GM12873 (cell line): ENCODE measurements around the gene KCNIP3.

Experiments
- TF ChIP-seq, protein P1 (sequence below): IDR thresholded peaks from 2 replicates; pipeline ENCODE4 v1.5.1; 2012; ENCODE audit warnings: low read depth, mild to moderate bottlenecking, moderate library complexity, low read length, control low read depth; ENCODE audit not compliant: insufficient read depth; ENCODE audit errors: missing control alignments

Gene KCNIP3

DNA sequence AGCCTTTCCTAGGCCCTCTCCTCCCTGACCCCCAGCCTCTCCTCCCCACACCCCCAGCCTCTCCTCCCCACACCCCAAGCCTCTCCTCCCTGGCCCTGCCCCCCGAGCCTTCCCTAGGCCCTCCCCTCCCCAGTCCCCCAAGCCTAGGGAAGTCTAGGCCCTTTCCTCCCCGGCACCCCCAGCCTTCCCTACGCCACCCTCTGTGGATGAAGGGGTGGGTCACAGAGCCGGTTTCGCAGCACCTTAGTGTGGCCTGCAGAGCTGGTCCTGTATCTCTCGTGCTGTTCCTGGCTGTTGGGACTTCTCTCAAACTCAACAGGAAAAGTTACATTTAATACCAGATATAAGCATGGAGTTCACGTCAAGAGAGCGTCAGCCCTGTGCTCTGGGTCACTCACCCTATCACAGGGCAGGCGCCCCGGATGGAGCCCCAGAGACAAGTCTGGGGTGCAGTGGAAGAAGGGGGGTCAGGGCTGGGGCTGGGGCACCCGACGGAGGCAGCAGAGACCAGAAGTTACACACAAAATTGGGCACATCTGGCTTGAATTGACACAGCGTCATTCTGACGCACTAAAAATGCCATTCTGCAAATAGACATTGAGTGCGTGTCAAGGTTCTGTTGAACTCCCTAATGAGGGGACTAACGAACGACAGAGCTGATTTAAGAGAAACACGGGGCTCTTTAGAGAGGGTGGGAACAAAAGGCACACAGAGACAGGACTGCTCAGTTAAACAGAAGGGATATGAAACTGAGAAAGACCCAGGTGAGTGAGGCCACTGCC lies 24.0 kb downstream of the KCNIP3 start:
- TF ChIP-seq, protein P1, sequence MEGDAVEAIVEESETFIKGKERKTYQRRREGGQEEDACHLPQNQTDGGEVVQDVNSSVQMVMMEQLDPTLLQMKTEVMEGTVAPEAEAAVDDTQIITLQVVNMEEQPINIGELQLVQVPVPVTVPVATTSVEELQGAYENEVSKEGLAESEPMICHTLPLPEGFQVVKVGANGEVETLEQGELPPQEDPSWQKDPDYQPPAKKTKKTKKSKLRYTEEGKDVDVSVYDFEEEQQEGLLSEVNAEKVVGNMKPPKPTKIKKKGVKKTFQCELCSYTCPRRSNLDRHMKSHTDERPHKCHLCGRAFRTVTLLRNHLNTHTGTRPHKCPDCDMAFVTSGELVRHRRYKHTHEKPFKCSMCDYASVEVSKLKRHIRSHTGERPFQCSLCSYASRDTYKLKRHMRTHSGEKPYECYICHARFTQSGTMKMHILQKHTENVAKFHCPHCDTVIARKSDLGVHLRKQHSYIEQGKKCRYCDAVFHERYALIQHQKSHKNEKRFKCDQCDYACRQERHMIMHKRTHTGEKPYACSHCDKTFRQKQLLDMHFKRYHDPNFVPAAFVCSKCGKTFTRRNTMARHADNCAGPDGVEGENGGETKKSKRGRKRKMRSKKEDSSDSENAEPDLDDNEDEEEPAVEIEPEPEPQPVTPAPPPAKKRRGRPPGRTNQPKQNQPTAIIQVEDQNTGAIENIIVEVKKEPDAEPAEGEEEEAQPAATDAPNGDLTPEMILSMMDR = no peak

DNA sequence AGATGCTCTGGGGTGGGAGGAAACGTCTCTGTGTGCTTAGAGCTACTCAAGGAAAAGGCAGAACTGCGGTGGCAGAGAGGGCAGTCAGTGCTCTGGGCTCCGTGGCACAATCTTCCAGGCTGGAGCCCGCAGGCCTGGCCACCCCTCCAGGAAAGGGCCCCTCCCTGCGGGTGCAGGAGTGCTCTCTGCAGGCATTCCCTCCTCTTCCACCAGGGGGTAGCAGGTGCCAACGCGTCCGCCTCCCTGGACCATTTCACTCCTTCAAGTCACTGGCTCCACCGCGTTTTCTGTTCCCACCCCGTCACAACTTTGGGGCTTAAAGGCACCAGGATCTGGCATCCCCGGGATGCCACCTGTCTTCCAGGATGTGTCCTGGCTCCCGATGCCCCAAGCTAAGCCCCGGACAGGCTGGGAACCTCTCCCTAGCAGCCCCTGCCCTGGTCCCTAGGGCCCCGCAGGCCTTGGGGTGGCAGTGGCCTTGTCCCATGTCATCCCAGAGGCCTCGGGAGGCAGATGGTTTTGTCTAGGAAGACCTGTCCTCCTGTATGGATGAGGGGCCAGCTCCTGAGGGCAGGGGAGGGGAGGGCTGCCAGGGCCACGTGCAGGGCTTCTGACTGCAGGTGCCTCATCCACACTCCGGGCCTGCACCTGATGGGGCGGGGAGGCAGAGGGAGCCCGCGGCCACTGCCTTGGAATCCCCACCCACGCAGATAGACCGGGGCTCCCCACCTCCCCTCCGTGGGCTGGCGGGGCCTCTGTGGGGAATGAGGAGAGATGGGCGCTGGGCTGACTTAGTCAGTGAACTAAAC lies 26.4 kb downstream of the KCNIP3 start:
- TF ChIP-seq, protein P1 = peak; percentile 51

DNA sequence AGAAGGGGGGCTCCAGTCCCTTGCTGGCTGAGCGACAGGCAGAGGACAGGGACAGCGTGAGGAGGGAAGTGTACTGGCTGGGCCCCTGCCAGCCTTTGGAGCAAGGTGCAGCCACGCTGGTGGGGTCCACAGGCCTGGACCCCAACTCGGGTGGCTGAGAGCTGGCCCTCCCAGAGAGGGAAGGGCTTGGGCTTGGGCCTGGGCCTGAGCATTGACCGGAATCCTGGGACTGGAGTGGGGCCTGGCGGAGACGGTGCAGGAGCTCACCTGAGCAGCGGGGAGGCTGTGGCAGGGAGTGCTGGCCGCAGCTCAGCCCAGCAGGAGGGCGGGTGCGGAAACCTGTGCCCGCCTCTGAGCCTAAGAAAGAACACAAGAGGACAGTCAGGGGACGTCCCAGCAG lies 27.9 kb downstream of the KCNIP3 start:
- TF ChIP-seq, protein P1 = no peak

DNA sequence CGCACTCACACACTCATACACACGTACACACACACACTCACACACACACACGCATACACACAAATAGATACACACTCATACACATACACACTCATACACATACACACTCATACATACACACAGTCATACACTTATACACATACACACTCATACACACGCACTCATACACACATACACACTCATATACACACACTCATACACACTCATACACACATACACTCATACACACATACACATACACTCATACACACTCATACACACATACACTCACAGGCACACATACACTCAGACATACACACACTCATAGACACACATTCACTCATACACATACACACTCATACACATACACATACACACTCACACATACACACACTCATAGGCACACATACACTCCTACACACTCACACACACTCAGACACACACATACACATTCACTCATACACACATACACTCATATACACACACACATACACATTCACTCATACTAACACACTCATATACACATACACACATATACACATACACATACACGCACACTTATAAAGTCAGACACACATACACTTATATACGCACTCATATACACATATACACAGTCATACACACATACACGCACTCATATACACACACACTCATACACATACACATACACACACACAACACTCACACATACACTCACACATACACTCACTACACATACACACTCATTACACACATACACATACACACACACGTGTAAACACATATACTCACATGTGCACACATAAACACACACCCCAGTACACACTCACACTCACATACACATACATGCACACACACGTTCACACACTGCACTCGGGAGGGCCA lies 28.7 kb downstream of the KCNIP3 start:
- TF ChIP-seq, protein P1 = no peak

DNA sequence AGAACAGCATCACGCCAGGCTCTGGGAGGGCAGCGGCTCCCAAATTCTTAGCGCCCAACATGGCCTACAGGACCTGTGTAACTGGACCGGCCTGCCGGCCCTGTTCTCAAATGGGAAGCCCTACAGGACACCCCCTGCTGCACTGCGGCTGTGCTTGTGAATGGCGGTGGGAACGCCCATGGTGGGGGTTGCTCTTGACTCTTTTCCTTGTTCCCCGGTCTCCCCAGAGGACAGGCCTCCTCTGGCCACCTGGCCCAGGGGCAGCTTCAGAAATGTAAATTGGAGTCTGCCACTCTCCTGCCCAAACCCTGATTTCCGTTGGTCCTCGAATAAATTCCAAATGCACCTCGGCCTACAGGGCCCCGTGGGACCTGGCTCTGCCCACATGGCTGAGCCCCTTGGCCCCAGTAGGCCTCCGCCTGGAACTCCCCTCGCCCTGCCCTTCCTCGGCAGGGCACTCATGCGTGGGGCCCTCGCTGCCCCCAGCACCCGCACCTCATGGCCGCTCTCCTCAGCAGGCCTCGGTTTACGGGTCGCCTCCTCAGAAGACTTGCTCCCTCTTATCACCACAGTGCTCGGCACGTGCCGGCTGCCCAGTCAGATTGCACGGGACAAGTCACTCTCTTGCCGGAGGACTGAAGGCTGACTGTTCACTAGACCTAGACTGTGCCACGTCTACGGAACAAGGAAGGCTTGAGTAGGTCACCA lies 29.4 kb downstream of the KCNIP3 start:
- TF ChIP-seq, protein P1 = no peak

DNA sequence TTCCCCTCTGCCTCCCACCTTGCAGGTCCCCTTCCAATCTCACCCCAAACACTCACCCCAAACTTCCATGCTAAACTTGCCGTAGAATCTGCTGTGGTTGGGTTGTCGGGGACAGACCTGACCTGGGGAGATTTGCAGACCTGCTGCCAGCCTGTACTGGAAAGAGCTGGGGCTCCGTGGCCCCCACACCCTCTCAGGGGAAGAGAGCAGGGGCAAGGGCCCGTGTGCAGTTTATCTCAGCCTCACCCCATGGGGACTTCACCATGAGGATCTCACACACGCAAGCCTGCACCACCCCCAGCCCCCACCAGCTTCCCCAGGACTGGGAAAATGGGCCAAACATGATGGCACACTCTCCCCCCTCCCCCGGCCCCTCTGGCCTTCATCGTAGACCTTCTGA lies 30.7 kb downstream of the KCNIP3 start:
- TF ChIP-seq, protein P1 = no peak
